Adipose tissue (tissue), 3 donors: ENCODE measurements around the gene GDI1. TPM values are rescaled to one million over a fixed set of nuclear protein-coding genes. Genes with fewer than 3 reads are reported as not detected.

Experiments used
- H3K27ac ChIP-seq: one replicate; pipeline ENCODE4 v1.5.1; 2013; ENCODE audit warnings: low read depth, low read length
- WGBS, 3 donors: extraction: QIAGEN DNeasy Blood & Tissue Kit; methylation state at CpG; one replicate each; pipeline ENCODE4 v1.1.7; 2013; 5-methylcytosine and 5-hydroxymethylcytosine counted together
- polyA plus RNA-seq, 3 donors: library from polyadenylated mRNA; stranded (reverse); fragments of 200-250 nt; gene quantifications; one replicate each; pipeline ENCODE4 v1.2.3, GENCODE V29; 2013
- donor health status: healthy with polysubstance abuse.
- donor health status: Bipolar disorder and iron deficiency.
- donor health status: healthy.

GDI1 gene
- polyA plus RNA-seq, 3 donors = 50.7 to 95.3 (median 94.8) TPM

DNA sequence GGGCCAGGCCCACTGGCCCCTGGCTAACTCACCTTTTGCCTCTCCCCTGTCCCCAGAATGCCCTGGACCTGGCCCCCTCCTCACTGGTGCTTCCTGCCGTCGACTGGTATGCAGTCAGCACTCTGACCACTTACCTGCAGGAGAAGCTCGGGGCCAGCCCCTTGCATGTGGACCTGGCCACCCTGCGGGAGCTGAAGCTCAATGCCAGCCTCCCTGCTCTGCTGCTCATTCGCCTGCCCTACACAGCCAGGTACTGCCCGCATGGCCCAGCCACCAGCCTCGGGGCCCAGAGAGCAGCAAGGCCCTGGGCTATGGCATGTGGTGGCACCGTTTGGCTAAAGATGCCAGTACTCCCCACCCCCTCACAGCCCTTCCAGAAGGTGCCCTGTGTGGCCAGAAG is 4.7 kb upstream of the GDI1 start:
- WGBS, 3 donors = 85 to 94% (median 93%) methylated on average over 6 to 8 of the region's 8 CpGs
- no peak overlapping the region for H3K27ac ChIP-seq

DNA sequence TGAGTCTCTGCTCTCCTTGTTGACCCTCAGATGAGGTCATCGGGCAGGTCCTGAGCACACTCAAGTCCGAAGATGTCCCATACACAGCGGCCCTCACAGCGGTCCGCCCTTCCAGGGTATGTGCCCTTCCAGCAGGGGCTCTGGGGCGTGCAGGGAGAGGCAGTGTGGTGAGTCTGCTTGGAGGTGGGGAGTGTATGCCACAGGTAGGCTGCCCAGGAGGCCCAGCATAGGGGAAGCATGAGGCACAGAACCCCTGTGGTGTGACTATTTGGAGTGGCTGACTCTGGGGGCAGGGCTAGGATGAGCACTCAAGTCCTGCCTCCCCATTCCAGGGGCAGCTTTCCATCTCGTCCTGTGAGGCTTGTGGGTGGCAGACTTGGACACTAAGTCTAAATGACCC is 3.3 kb upstream of the GDI1 start:
- 84 to 94% (median 91%) methylated on average over 7 of the region's 7 CpGs for WGBS, 3 donors

GRCh38 chrX:154434394-154435168 is 2.4 kb upstream of the GDI1 start:
- H3K27ac ChIP-seq = no peak overlapping the region
- 79 to 96% (median 92%) methylated on average over 7 of the region's 7 CpGs for WGBS, 3 donors

More for the DNA sequence above, 3.3 kb upstream of the GDI1 start:
- H3K27ac ChIP-seq = no peak overlapping the region

DNA sequence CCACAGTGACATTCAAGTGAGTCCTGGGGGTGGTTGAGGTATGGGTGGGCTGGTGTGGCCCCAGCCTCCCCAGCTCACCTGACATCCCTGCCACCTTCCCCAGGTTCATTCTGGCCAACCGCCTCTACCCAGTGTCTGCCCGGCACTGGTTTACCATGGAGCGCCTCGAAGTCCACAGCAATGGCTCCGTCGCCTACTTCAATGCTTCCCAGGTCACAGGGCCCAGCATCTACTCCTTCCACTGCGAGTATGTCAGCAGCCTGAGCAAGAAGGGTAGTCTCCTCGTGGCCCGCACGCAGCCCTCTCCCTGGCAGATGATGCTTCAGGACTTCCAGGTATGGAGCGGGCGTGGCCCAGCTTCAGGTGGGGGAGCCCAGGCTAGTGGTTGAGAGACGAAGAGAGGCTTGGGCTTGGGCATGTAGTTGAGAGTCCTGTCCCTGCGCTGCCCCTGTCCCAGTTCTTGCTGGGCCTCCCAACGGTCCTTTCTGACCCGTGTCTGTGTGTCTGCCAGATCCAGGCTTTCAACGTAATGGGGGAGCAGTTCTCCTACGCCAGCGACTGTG is 1.7 kb upstream of the GDI1 start:
- H3K27ac ChIP-seq = no peak overlapping the region
- 94 to 96% (median 94%) methylated on average over 17 to 19 of the region's 19 CpGs for WGBS, 3 donors

DNA sequence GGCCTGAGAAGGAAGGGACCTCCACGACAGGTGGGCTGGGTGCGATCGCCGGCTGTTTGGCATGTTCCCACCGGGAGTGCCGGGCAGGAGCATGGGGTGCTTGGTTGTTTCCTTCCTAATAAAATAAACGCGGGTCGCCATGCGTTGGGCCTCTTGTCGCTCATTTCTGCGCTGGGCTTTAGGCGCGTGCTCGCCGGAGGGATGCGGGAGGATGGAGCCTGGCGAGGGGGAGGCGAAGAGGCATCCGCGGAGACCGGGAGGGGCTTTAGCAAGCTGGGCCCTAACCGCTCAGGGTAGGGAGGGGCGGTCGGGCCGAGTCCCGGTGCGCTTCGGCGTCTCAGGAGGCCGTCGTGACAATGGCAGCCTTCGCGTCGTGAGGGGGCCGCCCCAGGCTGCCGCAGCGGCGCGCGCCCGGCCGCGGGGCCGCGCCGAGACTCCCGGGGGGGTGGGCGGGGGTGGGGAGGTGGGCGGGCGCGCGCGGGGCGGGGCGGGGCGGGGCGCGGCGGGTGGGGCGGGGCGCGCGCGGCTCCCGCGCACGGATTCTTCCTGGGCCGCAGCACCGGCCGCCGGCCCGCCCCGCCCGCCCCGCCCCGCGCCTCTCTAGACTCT is 476 bp upstream of the GDI1 start:
- WGBS, 3 donors = 13 to 31% (median 19%) methylated on average over 13 to 40 of the region's 78 CpGs
- H3K27ac ChIP-seq = peak overlapping the region; percentile 33

- H3K27ac ChIP-seq = no peak overlapping the region
- WGBS, 3 donors = 48 to 66% (median 52%) methylated on average over 26 to 28 of the region's 28 CpGs
Measured at GRCh38 chrX:154437971-154438893, 1.3 kb downstream of the GDI1 start.

DNA sequence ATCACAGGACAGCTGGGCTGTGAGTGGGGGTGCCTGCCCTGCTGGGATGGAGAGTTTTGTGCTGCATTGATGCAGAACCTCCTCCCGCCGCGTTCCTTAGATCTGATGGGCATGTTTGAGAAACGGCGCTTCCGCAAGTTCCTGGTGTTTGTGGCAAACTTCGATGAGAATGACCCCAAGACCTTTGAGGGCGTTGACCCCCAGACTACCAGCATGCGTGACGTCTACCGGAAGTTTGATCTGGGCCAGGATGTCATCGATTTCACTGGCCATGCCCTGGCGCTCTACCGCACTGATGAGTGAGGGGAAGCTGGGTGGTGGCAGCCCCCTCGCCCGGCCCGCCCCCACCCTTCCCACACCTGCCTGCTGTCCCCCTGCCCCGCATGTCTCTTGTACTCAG is 2.9 kb downstream of the GDI1 start:
- 89 to 98% (median 89%) methylated on average over 13 to 18 of the region's 18 CpGs for WGBS, 3 donors
- H3K27ac ChIP-seq = no peak overlapping the region

DNA sequence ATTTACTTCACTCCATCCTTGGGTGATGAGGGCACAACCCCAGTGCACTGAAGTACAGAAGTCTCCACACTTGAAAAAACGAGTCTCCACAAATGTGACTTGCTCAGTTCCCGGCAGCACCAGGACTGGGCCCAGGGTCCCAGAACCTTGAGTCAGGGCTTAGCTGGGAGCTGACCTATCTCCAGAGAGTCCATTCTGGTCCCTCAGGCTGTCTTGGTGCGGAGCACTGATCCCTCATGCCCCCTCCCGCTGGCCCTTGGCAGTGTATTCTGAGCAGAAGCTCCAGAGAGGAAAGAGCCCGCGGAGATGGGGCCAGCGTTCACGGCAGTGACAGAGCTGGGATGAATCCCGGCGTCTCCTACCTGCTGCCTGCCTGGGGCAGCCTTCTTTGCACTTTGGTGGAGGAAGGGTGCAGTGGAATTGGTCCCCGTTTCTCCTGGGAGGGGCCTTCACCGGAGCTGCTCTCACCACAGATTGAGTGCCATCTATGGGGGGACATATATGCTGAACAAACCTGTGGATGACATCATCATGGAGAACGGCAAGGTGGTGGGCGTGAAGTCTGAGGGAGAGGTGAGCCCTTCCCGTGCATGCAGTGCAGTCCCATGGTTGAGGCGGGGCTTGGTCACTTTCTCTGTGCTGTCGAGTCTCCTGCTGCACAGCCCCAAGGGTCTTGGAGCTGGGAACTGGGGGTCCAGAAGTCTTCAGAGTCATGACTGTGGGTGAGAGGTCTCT is 3.8 kb downstream of the GDI1 start:
- H3K27ac ChIP-seq = no peak overlapping the region
- 84 to 87% (median 87%) methylated on average over 14 to 17 of the region's 17 CpGs for WGBS, 3 donors

- no peak overlapping the region for H3K27ac ChIP-seq
- 85 to 94% (median 90%) methylated on average over 10 to 11 of the region's 11 CpGs for WGBS, 3 donors
Measured at GRCh38 chrX:154441564-154441963, 4.6 kb downstream of the GDI1 start.

GRCh38 chrX:154441984-154442707 is 5.2 kb downstream of the GDI1 start:
- 86 to 92% (median 88%) methylated on average over 18 to 21 of the region's 21 CpGs for WGBS, 3 donors
- no peak overlapping the region for H3K27ac ChIP-seq

- WGBS, 3 donors = 8 to 38% (median 11%) methylated on average over 9 to 10 of the region's 10 CpGs
- no peak overlapping the region for H3K27ac ChIP-seq
Measured at GRCh38 chrX:154443479-154443910, 6.5 kb downstream of the GDI1 start.

GRCh38 chrX:154443992-154444754 is 7.2 kb downstream of the GDI1 start, which contains the start of gene FAM50A:
FAM50A (plus strand) TSS chrX:154444141; CDS start chrX:154444236, 95 bp downstream.
- H3K27ac ChIP-seq = peak within 1 kb of the TSS; percentile 38
- 2 to 28% (median 8%) methylated on average over 12 to 80 of the region's 94 CpGs for WGBS, 3 donors

- 66 to 74% (median 69%) methylated on average over 5 to 12 of the region's 13 CpGs for WGBS, 3 donors
- H3K27ac ChIP-seq = peak overlapping the region; percentile 38
Measured at GRCh38 chrX:154444755-154445246, 7.8 kb downstream of the GDI1 start.

DNA sequence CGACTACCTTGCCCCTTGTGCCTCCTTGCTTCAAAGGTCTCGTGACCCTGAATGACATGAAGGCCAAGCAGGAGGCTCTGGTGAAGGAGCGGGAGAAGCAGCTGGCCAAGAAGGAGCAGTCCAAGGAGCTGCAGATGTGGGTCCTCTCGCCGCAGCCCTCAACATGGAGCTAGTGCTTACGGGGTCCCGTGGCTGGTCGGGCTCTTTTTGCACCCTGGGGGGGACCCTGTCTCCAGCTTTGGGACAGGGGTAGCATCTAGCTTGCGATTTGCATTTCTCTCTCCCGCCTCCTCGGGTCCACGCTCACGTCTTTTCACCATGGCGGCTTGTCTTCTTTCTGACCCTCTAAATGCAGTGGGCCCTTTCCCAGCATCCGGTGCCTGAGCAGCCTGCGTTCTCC is 8.8 kb downstream of the GDI1 start:
- no peak overlapping the region for H3K27ac ChIP-seq
- WGBS, 3 donors = 94 to 95% (median 95%) methylated on average over 11 to 16 of the region's 16 CpGs

- no peak overlapping the region for H3K27ac ChIP-seq
- 93 to 98% (median 93%) methylated on average over 8 to 12 of the region's 12 CpGs for WGBS, 3 donors
Measured at GRCh38 chrX:154446430-154446829, 9.5 kb downstream of the GDI1 start.

GRCh38 chrX:154448484-154448883 is 11.5 kb downstream of the GDI1 start:
- H3K27ac ChIP-seq = no peak overlapping the region
- WGBS, 3 donors = 87 to 95% (median 90%) methylated on average over 10 to 14 of the region's 14 CpGs
